Measurements from ENCODE around the gene DHRS13.

The DHRS13 gene

DNA sequence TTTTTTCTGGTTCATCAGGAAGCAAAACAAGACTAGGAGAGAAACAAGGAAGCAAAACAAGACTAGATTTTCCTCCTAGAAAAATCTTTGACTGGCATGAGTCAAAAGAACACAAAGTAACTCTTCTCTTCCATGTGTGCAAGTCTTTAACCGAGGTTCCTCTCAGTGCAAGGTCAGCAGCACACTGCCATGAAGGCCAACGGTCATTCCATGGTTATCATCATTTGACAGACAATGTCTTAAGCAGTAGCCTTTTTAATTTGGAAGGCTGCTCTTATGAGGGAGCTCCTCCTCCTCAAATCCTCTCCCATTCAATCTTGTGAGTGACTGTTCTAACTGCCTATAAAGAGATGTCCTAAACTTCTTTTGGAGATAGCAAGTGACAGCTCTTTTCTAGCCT, 15.4 kb upstream of the DHRS13 start:
- Histone ChIP-seq H3K4me3 (ENCODE audit: low read length) (no peak overlapping the region), H4K8ac (ENCODE audit: low read depth, low read length) (no peak overlapping the region), H3K23ac (ENCODE audit: low read length) (no peak overlapping the region), H2BK15ac (replicated peaks; ENCODE audit: low read depth) (no peak overlapping the region), H3K4me2 (ENCODE audit: low read length) (no peak overlapping the region), H2BK5ac (ENCODE audit: low read length) (no peak overlapping the region), H3K4me1 (ENCODE audit: control insufficient read depth, low read depth, low read length) (no peaks in the 10 kb centered on the region), H3K9ac (ENCODE audit: low read length) (no peak overlapping the region), H3K36me3 (ENCODE audit: control insufficient read depth, insufficient read depth, low read length) (peaks cover 42% of the 10 kb centered on the region), H3K27me3 (ENCODE audit: insufficient read depth, low read length, poor library complexity) (no peaks in the 10 kb centered on the region), H3K4ac (ENCODE audit: low read depth, low read length) (no peak overlapping the region), H3K79me2 (ENCODE audit: control insufficient read depth, insufficient read depth, low read length) (no peaks in the 10 kb centered on the region), H4K5ac (ENCODE audit: low read length) (no peak overlapping the region), H3K79me1 (ENCODE audit: low read length) (peaks cover 4% of the 10 kb centered on the region), H3K18ac (ENCODE audit: low read length) (no peak overlapping the region), H3K27ac (ENCODE audit: low read depth, low read length) (no peak overlapping the region), H2AK5ac (ENCODE audit: low read length) (no peak overlapping the region), H3K56ac (ENCODE audit: low read length) (no peak overlapping the region), H2BK120ac (ENCODE audit: low read depth, low read length) (no peak overlapping the region)
- WGBS (ENCODE audit: extremely low coverage, insufficient coverage, low lambda C conversion rate): no CpG with 5 or more reads among the region's 2 CpGs
- DNase-seq: no peak

DNA sequence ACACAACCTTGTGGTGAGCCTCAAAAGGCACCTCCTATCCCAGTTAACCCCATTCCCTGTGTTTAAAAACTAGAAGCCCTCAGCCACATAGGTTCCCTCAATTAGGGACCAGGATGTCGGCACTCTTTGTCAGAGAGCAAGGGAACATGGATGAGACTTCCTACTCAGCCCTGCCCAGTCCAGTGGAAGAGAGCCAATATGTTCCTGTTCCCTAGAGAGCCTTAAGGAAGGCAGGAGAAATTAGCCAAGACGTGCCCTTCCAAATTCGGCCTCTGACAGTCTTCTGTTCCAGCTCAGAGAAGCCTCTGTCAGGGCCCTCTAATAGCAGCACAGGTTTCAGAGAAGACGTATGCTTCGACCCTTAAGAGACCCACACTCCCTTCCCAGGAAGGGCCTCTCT, 14.6 kb upstream of the DHRS13 start:
- no peak overlapping the region for H2BK15ac ChIP-seq (replicated peaks; ENCODE audit: low read depth)
- peaks cover 47% of the 10 kb centered on the region for H3K36me3 ChIP-seq (ENCODE audit: control insufficient read depth, insufficient read depth, low read length)
- no peak overlapping the region for H2BK5ac ChIP-seq (ENCODE audit: low read length)
- no peak overlapping the region for H3K9ac ChIP-seq (ENCODE audit: low read length)
- H4K8ac ChIP-seq (ENCODE audit: low read depth, low read length): no peak overlapping the region
- no peak overlapping the region for H2BK120ac ChIP-seq (ENCODE audit: low read depth, low read length)
- H4K5ac ChIP-seq (ENCODE audit: low read length): no peak overlapping the region
- DNase-seq: no peak
- H3K4me1 ChIP-seq (ENCODE audit: control insufficient read depth, low read depth, low read length): no peaks in the 10 kb centered on the region
- no peaks in the 10 kb centered on the region for H3K27me3 ChIP-seq (ENCODE audit: insufficient read depth, low read length, poor library complexity)
- no peak overlapping the region for H3K4me2 ChIP-seq (ENCODE audit: low read length)
- H3K79me2 ChIP-seq (ENCODE audit: control insufficient read depth, insufficient read depth, low read length): no peaks in the 10 kb centered on the region
- H3K79me1 ChIP-seq (ENCODE audit: low read length): peaks cover 4% of the 10 kb centered on the region
- no peak overlapping the region for H3K4ac ChIP-seq (ENCODE audit: low read depth, low read length)
- H3K18ac ChIP-seq (ENCODE audit: low read length): no peak overlapping the region
- H2AK5ac ChIP-seq (ENCODE audit: low read length): no peak overlapping the region
- no peak overlapping the region for H3K56ac ChIP-seq (ENCODE audit: low read length)
- no CpG with 5 or more reads among the region's 5 CpGs for WGBS (ENCODE audit: extremely low coverage, insufficient coverage, low lambda C conversion rate)
- no peak overlapping the region for H3K23ac ChIP-seq (ENCODE audit: low read length)
- H3K27ac ChIP-seq (ENCODE audit: low read depth, low read length): no peak overlapping the region
- no peak overlapping the region for H3K4me3 ChIP-seq (ENCODE audit: low read length)

DNA sequence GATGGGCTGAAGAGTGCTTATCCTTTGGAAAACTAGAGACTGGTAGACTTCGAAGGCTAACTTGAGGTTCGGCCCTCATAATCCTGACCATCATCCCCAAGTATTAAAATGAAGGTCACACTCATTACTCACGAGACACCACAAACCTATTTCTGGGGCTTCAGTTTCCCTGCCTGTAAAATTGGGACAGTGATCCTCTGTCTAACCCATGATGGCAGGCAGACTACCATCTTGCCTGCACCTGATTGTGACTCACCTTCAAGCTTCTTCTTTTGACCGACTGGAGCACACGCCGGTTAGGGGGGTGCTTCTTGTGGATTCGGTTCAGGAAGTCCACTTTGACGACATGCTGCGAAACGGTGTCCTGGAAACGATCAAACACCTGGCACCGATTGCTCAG, 14.2 kb upstream of the DHRS13 start:
- Histone ChIP-seq H2AK5ac (ENCODE audit: low read length) (no peak overlapping the region), H3K79me2 (ENCODE audit: control insufficient read depth, insufficient read depth, low read length) (no peaks in the 10 kb centered on the region), H4K5ac (ENCODE audit: low read length) (no peak overlapping the region), H3K4me3 (ENCODE audit: low read length) (no peak overlapping the region), H2BK5ac (ENCODE audit: low read length) (no peak overlapping the region), H2BK15ac (replicated peaks; ENCODE audit: low read depth) (no peak overlapping the region), H3K36me3 (ENCODE audit: control insufficient read depth, insufficient read depth, low read length) (peaks cover 49% of the 10 kb centered on the region), H4K8ac (ENCODE audit: low read depth, low read length) (no peak overlapping the region), H2BK120ac (ENCODE audit: low read depth, low read length) (no peak overlapping the region), H3K23ac (ENCODE audit: low read length) (no peak overlapping the region), H3K4me2 (ENCODE audit: low read length) (no peak overlapping the region), H3K9ac (ENCODE audit: low read length) (no peak overlapping the region), H3K4me1 (ENCODE audit: control insufficient read depth, low read depth, low read length) (no peaks in the 10 kb centered on the region), H3K27ac (ENCODE audit: low read depth, low read length) (no peak overlapping the region), H3K27me3 (ENCODE audit: insufficient read depth, low read length, poor library complexity) (no peaks in the 10 kb centered on the region), H3K18ac (ENCODE audit: low read length) (no peak overlapping the region), H3K4ac (ENCODE audit: low read depth, low read length) (no peak overlapping the region), H3K79me1 (ENCODE audit: low read length) (peaks cover 4% of the 10 kb centered on the region), H3K56ac (ENCODE audit: low read length) (no peak overlapping the region)
- WGBS (ENCODE audit: extremely low coverage, insufficient coverage, low lambda C conversion rate): no CpG with 5 or more reads among the region's 12 CpGs
- DNase-seq: no peak

DNA sequence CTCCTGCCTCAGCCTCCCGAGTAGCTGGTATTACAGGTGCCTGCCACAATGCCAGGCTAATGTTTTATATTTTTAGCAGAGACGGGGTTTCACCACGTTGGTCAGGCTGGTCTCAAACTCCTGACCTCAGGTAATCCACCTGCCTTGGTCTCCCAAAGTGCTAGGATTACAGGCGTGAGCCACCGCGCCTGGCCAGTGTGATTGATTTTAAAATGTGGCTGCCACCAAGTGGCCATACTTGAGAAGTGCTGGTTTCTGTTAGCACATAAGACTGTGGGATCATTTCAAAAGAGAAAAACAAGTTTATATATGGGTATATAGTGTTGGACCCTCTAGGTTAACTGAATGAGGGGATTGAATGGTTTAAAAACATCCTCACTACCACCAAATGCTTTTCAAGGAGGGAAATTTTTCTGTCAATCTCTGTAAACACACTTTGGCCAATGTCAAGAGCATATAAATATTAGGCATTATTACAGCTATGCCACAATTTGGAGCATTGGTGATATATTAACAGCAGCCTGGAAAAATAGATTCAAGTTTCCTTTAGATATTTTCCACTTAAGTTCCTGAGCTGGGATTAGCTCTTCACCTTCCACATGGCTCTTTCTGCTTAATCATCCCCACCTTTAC, 13.5 kb upstream of the DHRS13 start:
- Histone ChIP-seq H3K79me2 (ENCODE audit: control insufficient read depth, insufficient read depth, low read length) (no peaks in the 10 kb centered on the region), H3K27me3 (ENCODE audit: insufficient read depth, low read length, poor library complexity) (no peaks in the 10 kb centered on the region), H3K4ac (ENCODE audit: low read depth, low read length) (no peak overlapping the region), H3K79me1 (ENCODE audit: low read length) (peaks cover 4% of the 10 kb centered on the region), H2BK120ac (ENCODE audit: low read depth, low read length) (no peak overlapping the region), H3K9ac (ENCODE audit: low read length) (no peak overlapping the region), H4K5ac (ENCODE audit: low read length) (no peak overlapping the region), H2BK15ac (replicated peaks; ENCODE audit: low read depth) (no peak overlapping the region), H2AK5ac (ENCODE audit: low read length) (no peak overlapping the region), H3K4me1 (ENCODE audit: control insufficient read depth, low read depth, low read length) (no peaks in the 10 kb centered on the region), H3K27ac (ENCODE audit: low read depth, low read length) (no peak overlapping the region), H3K4me3 (ENCODE audit: low read length) (no peak overlapping the region), H3K56ac (ENCODE audit: low read length) (no peak overlapping the region), H3K4me2 (ENCODE audit: low read length) (no peak overlapping the region), H4K8ac (ENCODE audit: low read depth, low read length) (no peak overlapping the region), H3K18ac (ENCODE audit: low read length) (no peak overlapping the region), H3K36me3 (ENCODE audit: control insufficient read depth, insufficient read depth, low read length) (peaks cover 48% of the 10 kb centered on the region), H3K23ac (ENCODE audit: low read length) (no peak overlapping the region), H2BK5ac (ENCODE audit: low read length) (no peak overlapping the region)
- DNase-seq: peak; percentile 57
- no CpG with 5 or more reads among the region's 6 CpGs for WGBS (ENCODE audit: extremely low coverage, insufficient coverage, low lambda C conversion rate)

DNA sequence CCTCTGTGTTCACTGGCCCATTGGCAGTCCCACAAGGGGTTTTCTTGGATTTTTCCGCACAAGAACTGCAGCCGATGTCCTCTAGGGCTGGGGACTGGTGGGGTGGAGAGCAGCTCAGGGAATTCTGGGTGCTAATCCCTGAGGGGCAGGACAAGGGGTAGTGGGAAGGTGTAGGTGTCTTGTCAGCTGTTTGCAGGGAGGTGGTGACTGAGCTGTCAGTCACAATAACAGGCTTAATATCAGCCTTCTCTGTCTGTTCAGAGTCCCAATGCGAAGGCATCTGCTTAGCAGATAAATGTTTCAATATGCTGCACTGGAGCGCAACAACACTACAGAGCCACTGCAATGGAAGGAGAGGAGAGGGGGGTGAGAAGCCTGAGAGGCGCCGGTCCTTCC, 10.1 kb upstream of the DHRS13 start:
- Histone ChIP-seq H3K9ac (ENCODE audit: low read length) (no peak overlapping the region), H3K4me1 (ENCODE audit: control insufficient read depth, low read depth, low read length) (no peaks in the 10 kb centered on the region), H3K36me3 (ENCODE audit: control insufficient read depth, insufficient read depth, low read length) (peaks cover 63% of the 10 kb centered on the region), H3K79me2 (ENCODE audit: control insufficient read depth, insufficient read depth, low read length) (no peaks in the 10 kb centered on the region), H2BK15ac (replicated peaks; ENCODE audit: low read depth) (no peak overlapping the region), H3K23ac (ENCODE audit: low read length) (no peak overlapping the region), H2BK120ac (ENCODE audit: low read depth, low read length) (no peak overlapping the region), H4K8ac (ENCODE audit: low read depth, low read length) (no peak overlapping the region), H3K18ac (ENCODE audit: low read length) (no peak overlapping the region), H2BK5ac (ENCODE audit: low read length) (no peak overlapping the region), H3K4me3 (ENCODE audit: low read length) (no peak overlapping the region), H3K27me3 (ENCODE audit: insufficient read depth, low read length, poor library complexity) (no peaks in the 10 kb centered on the region), H3K27ac (ENCODE audit: low read depth, low read length) (no peak overlapping the region), H3K79me1 (ENCODE audit: low read length) (peaks cover 4% of the 10 kb centered on the region), H3K4ac (ENCODE audit: low read depth, low read length) (no peak overlapping the region), H4K5ac (ENCODE audit: low read length) (no peak overlapping the region), H3K56ac (ENCODE audit: low read length) (no peak overlapping the region), H3K4me2 (ENCODE audit: low read length) (no peak overlapping the region), H2AK5ac (ENCODE audit: low read length) (no peak overlapping the region)
- no CpG with 5 or more reads among the region's 6 CpGs for WGBS (ENCODE audit: extremely low coverage, insufficient coverage, low lambda C conversion rate)
- DNase-seq: no peak

DNA sequence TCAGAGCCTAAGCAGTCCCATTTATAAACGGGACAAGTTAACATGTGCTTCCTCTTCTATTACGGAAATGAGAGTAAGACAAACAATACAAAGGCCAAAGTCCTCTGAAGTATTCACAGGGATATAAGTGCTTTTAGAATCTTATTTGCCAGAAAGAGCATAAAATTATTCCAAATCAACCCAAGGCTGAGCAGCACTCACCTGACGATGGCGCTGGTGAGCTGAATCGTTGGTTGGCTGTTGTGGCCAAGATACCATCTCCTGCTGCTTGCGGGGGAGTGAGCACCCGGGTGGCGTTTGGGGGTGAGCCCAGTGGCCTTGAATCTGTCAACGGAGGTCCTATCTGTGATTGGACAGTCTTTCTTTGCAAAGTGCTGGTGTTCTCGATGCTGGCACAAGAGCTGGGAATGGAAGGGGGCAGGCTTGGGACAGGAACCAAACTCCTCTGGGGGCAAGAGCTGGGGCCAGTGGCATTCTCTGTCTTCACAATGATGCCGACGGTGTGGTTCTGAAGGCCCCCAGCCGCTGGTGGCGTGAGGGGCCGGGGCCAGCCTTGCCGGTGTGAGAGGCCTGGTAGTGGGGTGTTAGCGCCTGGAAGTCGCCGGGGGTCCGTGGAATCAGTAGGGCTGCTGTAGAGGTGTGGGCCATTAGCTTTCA, 9.5 kb upstream of the DHRS13 start:
- peaks cover 4% of the 10 kb centered on the region for H3K79me1 ChIP-seq (ENCODE audit: low read length)
- no peak overlapping the region for H3K9ac ChIP-seq (ENCODE audit: low read length)
- H3K23ac ChIP-seq (ENCODE audit: low read length): no peak overlapping the region
- no peak overlapping the region for H2BK5ac ChIP-seq (ENCODE audit: low read length)
- H3K4ac ChIP-seq (ENCODE audit: low read depth, low read length): no peak overlapping the region
- no peaks in the 10 kb centered on the region for H3K79me2 ChIP-seq (ENCODE audit: control insufficient read depth, insufficient read depth, low read length)
- H3K18ac ChIP-seq (ENCODE audit: low read length): no peak overlapping the region
- no CpG with 5 or more reads among the region's 20 CpGs for WGBS (ENCODE audit: extremely low coverage, insufficient coverage, low lambda C conversion rate)
- H3K27me3 ChIP-seq (ENCODE audit: insufficient read depth, low read length, poor library complexity): no peaks in the 10 kb centered on the region
- peaks cover 64% of the 10 kb centered on the region for H3K36me3 ChIP-seq (ENCODE audit: control insufficient read depth, insufficient read depth, low read length)
- H4K5ac ChIP-seq (ENCODE audit: low read length): no peak overlapping the region
- no peak overlapping the region for H3K56ac ChIP-seq (ENCODE audit: low read length)
- no peak overlapping the region for H3K4me2 ChIP-seq (ENCODE audit: low read length)
- no peak for DNase-seq
- no peak overlapping the region for H2BK120ac ChIP-seq (ENCODE audit: low read depth, low read length)
- no peak overlapping the region for H4K8ac ChIP-seq (ENCODE audit: low read depth, low read length)
- H2BK15ac ChIP-seq (replicated peaks; ENCODE audit: low read depth): no peak overlapping the region
- H3K4me1 ChIP-seq (ENCODE audit: control insufficient read depth, low read depth, low read length): no peaks in the 10 kb centered on the region
- H3K27ac ChIP-seq (ENCODE audit: low read depth, low read length): no peak overlapping the region
- no peak overlapping the region for H2AK5ac ChIP-seq (ENCODE audit: low read length)
- no peak overlapping the region for H3K4me3 ChIP-seq (ENCODE audit: low read length)
